NCI-H510A treated with DMSO at 0.1 percent for 48 hours (cell line): ENCODE measurements around the gene MKRN3.

ENCODE experiments used
- DNase-seq: peaks from one replicate; lab custom pipeline; 2025; lab: John Stamatoyannopoulos, UW

Gene MKRN3

DNA sequence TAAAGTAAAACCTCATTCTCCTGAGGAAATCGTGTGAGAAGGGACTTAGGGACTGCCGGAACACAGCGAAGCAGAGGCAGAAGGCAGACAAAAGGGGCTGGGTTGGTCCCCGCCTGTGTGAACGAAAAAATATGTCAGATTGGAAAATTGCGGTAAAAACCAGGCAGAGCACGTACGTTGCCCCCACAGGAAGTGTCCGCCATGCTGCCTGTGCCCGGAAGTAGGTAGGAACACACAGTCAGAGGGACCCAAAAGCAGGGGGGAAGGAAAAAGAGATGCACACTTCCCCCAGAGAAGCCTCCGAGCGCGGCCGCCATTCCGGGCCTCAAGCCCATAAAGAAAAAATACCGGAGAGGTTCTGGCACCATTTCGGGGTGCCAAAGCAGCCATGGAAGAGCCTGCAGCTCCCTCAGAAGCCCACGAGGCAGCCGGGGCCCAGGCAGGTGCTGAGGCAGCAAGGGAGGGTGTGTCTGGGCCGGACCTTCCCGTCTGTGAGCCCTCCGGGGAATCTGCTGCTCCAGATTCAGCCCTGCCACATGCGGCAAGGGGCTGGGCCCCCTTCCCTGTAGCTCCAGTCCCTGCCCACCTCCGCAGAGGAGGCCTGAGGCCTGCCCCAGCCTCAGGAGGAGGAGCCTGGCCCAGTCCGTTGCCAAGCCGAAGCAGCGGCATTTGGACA, at the start of gene MKRN3:
MKRN3 (plus strand) TSS at position 280 of the 676 bp plus-strand sequence; CDS start at position 389, 109 bp downstream.
- peak; percentile 67 for DNase-seq

DNA sequence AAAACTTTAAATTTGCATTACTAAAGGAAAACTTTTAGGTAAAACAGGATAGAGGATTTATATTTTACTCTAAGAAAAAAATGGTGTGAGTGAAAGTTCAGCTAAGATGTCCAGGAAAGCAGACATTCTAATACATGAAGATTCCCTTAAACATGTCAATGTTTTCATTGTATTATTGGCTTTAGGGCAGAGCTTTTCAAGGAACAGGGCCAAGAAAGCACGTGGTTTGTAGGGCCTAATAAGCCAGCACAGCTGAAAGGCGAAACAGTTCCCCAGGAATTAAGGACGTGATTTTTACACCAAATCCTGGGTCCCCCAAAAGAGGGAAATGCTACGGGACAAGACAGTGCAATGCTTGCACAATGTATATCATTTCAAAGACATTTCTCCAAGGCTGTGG, 48.6 kb upstream of the MKRN3 start:
- no peak for DNase-seq

DNA sequence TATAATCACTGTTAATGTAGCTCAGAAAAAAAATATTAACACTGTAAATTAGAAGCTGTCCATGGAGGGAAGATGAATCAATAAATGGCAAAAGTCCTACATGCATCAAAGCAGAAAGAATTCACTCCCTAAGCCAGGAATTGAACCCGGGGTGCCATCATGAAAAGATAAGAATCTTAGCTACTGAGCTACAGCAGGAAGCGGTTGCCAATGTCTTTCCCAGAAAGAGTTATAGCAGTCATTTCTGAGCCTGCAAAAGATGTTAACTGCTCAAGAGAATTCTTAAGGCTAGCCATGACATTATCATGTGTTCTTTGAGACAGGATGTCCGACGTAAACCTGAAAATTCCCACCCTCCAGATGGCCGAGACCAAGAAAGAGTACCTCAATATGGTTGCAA, 47.4 kb upstream of the MKRN3 start:
- DNase-seq, result no peak

DNA sequence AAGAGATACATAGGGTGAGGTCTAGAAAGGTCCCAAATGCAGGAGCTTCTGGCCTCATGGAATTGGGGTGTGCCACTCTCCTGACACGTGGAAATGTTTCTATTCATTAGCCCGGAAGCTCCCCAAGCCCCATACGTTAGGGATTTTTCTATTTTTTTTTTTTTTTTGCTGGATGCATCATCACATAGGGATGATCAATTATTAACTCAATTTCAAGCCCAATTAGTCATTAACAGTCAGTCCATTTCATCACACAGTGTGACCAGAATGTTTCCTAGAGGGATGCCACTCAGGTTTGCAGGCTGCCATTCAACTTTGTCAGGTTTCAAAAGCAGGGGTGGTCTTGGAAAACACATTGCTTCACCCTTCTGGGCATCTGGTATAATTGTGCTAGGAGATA, 40.7 kb upstream of the MKRN3 start:
- no peak for DNase-seq

DNA sequence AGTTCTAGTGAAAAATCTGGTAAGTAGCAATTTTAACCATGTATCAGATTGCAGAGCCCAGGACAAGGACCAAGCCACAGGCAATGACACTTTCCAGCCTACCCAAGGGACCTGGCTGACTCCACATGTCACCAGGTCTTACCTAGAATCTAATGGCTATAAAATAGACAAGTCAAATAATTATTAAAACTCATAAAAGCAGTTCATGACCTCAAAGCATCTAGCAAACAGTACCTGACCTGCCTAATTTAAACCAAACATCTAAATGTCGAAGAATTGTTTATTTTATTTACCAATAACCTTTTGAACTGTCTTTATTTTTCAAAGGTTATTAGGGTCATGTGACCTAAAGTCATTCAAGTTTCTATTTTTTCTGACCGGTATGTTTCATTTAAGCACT, 35.6 kb upstream of the MKRN3 start:
- no peak for DNase-seq

DNA sequence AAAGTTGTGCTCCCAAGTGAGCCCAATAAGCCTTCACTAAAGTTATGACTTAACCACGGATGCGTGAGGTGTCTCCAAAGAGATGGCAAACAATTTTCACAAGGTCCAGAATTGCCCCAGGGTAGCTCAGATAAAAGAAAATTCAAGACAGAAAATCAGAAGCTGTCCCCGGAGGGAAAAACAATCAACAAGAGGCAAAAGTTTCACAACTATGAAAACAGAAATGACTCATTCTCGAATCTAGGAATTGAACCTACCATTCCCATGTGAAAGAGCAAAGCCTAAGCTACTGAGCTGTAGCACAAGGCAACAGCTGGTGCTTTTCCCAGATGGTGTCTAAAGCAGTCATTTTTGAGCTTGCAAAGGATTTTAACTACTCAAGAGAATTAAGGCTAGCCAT, 33.5 kb upstream of the MKRN3 start:
- DNase-seq, result no peak

DNA sequence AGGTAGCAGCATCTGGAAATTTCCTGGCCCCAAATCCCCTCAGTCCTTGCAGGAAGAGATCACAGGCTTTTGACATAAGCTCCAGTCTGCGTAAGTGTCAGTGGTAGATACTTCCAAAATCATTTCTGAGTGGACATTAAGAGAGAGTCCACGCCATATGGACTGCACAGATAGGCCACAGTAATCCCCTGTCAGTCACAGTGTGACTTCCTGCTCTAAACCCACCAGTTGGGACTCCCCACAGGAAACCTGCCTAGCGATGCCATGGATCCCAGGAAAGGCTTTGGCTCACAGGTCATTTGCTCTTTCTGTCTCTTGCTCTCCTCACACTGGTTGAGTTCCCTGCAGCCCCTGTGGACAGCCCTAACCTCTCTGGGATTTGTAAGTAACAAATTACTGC, 28.8 kb upstream of the MKRN3 start:
- no peak for DNase-seq

DNA sequence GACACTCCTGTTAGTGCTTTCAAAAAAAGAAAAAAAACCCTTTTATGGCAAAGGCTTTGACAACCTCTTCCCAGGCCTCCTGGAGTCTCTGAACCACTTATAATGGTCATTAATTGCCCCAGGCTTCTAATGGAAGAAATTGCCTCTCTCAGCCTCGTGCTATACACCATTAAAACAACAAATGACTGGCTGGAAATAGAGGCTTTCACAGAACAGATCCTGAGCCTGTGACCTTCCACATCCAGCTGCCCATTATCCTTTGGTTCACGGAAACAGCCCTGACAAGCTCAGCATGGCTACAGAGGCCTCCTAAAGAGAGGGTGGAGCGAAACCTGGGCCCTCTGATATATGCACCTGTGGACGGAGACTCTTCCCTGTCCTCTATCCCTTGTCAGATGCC, 26.8 kb upstream of the MKRN3 start:
- no peak for DNase-seq

DNA sequence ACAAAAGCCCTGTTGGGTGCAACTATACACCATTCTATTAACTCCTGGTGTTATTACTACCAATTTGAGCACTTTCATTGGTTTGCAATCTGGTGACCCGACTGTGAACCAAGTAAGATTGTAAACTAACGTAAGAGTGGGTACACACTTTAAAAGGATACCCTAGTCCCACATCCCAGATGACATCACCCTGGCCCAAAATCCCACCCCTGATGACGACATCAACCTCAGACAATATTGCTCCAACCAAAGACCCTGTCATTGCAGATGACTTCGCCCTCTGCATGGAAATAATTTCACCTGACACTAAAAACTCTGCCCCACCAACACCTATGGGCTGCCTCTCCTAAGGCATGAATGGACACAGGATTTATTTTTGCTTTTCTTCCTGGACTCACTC, 25.6 kb upstream of the MKRN3 start:
- DNase-seq, result no peak

DNA sequence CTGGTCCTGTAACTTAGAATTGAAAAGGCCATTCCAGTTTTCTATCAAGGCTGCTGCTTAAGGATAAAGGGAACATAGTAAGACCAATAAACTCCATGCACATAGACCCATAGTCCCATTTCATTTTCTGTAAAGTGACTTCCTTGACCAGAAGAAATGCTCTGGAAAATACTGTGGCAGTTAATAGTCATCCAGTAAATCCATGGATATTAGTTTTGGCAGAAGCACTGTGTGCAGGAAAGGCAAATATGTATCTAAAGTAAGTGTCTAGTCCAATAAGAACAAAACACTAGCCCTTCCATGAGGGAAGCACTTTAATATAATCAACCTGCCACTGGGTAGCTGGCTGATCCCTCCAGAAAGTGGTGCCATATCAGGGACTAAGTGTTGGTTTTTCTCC, 19.3 kb upstream of the MKRN3 start:
- no peak for DNase-seq

DNA sequence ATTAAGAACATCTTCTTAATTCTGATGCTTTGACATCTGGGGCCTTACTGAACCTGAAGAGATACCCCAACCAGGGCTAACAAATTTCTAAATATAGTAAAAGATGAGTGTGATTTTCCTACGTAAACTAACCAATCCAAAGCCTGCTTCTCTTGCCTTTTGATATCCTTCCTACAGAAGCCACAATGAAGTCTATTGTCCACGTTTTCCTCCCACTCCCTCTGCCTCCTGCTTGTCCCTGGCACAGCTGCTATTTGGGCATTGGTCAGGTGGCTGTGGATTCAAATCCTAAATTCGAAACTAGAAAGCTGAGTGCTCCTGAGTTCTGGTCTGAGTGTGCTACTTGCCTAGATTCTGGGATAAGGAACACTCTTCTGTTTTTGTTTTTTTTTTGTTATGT, 17.4 kb upstream of the MKRN3 start:
- DNase-seq, result no peak

DNA sequence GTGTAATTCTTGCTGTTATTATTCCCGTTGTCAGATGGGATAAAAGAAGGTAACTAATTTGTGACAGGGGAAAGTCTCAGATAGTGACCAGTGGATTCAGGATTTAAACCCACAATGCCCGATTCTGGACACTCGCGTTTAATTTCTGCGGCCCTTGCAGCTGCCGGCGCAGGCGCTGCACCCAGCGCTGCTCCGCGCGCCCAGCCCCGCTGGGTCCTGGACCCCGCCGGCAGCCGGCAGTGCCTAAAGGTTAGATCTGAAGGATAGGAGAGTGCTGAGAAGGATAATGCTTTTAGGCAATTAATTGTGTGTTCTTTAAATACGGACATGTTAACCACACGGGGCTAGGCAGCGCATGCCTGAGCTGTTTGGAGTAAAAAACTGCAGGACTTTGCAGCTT, 3.6 kb upstream of the MKRN3 start:
- DNase-seq, result no peak

DNA sequence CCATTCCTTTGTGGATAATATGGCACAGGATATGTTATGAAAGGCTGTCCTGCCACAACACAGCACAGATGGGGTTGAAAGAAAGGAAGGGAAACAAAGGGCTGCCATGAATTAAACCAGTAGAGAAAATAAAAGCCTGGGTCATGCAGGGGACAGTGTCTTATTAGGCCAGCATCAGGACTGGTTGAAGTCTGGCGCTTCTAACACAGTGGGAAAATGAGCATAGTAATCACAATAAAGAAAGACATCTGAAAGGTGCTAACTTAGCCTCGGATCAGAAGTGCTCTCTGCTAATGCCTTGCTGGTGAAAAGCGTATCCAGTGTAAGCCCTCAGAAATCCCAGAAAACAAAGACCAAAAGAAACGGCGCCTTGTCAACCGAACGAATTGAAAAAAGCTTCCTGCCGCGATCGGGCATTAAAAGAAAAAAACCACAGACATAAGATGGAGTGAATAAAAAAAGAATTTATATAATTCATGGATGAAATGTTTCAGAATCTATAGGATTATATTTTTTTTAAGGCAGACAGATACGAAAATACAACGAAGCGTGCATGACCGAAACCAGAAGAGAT, 566 bp upstream of the MKRN3 start:
- DNase-seq, result peak; percentile 64

DNA sequence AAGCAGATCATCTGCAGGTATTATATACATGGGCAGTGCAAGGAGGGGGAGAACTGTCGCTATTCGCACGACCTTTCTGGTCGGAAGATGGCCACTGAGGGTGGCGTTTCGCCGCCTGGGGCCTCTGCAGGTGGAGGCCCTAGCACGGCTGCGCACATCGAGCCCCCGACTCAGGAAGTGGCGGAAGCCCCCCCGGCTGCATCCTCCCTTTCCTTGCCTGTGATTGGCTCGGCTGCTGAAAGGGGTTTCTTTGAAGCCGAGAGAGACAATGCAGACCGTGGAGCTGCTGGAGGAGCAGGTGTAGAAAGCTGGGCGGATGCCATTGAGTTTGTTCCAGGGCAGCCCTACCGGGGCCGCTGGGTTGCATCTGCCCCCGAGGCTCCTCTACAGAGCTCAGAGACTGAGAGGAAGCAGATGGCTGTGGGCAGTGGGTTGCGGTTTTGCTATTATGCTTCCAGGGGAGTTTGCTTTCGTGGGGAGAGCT, 639 bp downstream of the MKRN3 start:
- DNase-seq, result peak; percentile 52

DNA sequence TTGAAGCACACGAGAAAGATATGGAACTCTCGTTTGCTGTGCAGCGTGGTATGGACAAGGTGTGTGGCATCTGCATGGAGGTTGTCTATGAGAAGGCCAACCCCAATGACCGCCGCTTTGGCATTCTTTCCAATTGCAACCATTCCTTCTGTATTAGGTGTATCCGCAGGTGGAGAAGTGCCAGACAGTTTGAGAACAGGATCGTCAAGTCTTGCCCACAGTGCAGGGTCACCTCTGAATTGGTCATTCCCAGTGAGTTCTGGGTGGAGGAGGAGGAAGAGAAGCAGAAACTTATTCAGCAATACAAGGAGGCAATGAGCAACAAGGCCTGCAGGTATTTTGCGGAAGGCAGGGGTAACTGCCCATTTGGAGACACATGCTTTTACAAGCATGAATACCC, 1.2 kb downstream of the MKRN3 start:
- no peak for DNase-seq

DNA sequence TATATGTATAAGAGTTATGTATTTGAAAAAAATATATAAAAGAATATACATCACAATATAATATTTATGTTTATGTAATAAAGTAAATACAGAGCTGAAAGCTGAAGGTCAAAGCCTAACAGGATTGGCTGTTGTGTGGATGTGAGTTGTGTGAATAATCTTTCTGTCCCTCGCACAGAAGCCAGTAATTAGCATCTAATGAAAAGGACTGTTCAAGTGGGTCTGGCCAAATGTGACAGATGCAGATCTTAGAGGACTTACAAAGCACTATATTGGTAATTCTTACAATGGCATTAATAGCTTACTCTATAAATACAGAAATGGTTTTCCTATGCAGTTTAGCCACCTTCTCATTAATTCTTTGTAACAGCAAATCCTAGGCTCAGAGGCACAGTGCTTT, 2.4 kb downstream of the MKRN3 start:
- no peak for DNase-seq

DNA sequence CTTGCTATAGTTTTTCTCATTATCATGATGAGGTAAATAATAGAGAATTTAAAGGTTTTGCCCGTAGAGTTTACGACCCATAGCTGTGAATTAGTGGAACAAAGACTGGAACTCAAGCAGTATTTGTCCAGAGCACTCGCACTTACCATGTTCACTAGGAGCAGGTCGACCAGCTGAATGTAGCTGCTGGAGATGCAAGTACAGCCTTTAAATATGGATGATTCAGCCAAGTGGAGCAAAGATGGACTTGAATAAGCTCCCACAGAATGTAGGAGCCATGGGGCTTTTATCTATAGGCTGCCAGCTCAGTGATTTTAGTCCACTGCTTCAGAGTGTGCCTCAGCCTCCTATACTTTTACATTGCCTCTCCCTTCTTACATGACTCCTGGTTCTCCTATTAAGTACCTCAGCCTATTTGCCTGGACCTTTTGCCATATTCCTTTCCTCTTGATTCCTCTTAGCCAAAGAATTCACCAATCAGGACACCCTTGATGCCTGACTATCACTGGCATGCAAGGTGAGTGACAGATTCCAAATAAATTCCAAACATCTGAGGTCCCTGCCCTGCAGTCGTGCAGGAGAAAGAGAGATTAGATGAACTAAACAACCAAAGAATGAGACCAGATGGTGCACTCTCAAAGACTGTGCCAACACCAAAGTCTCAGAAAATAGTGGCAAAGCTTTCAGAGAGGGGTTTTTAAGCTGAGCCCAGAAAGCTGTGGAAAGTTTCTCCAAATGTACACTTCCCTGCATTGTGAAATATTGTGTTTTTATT, 3.9 kb downstream of the MKRN3 start:
- DNase-seq, result no peak

DNA sequence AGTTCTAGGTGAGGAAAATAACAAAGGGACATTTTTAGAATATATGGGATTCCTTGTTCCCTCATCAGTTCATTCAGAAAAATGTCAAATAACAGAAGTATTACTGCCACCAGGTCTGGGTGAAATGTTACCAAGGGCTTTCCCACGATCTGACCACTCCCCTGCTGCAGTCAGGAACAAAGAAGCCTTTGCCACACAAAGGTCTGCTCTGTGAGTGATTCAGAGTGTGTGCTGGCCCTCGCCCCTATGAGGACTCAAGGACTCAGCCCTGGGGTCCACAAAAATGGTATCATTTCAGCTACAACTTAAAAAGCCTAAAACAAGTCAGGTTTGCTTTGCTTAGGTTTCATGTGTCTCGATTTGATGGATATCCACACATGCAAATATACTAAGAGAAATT, 5.0 kb downstream of the MKRN3 start:
- DNase-seq, result no peak

DNA sequence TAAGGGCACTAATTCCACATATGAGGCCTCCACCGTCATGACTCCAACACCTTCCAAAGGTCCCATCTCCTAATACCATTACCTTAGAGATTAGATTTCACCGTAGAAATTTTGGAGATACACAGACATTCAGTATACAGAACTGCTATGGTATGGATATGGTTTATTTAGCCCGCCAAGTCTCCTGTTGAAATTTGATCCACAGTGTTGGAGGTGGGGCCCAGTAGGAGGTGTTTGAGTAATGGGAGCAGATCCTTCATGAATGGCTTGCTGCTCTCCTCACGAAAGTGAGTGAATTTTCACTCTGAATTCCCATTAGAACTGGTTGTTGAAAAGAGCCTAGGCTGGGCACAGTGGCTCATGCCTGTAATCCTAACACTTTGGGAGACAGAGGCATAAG, 7.4 kb downstream of the MKRN3 start:
- DNase-seq, result peak; percentile 25

DNA sequence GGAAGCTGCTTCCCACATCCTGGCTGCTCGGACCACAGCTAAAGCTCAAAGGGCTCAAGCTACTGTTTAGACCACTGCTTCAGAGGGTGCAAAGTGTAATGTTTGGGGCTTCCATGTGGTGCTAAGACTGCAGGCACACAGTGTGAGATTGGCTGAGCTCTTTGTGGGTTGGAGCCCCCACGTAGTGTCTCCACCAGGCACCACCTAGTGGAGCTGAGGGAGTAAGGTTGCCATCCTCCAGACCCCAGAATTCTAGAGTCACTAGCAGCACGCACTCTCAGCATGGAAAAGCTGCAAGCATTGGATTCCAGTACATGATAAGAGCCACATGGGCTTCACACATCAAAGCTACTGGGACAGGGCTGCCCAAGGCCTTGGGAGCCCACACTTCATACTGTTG, 9.3 kb downstream of the MKRN3 start:
- no peak for DNase-seq

DNA sequence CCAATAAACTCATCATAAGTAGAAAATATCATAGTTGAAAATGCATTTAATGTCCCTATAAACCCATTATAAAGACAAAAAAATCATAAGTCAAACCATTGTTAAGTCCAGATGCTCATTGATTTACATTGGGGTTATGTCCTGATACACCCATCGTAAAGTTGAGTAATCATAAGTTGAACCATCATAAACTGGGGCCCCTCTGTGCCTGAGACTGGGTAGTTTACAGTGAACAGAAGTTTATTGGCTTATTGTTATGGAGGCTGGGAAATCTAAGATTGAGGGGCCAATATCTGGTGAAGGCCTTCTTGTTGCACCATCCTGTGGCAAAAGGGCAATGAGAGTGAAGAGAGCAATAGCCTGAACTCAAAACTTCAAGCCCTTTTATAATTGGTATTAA, 10.6 kb downstream of the MKRN3 start:
- DNase-seq, result no peak

DNA sequence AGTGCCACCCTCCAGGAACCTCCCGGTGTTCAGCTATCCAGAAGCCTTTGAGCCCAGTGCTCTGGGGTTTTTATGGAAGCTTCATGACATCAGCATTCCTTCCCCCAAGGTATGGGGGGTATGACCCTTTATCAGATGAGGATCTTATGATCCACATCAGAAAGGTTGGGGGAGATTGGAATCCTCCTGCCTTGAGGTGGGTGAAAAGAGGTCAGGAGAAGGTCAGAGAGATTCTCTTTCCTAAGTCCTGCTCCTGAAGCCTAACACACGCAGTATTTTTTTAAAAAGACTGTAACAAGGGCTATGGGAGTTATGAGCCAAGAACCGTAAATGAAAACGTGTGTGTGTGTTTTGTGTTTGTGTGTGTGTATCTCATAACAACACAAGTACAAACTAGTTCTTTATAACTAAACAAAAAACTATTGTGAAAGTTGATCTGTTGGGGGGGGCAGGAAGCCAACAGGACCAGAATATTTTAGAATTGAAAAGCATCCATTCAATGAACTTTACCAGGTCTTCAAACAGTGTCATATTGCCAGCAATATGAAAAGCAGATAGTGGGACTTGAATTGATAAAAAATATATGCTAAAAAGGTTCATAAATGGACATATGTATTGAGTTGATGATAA, 13.2 kb downstream of the MKRN3 start:
- DNase-seq, result no peak

DNA sequence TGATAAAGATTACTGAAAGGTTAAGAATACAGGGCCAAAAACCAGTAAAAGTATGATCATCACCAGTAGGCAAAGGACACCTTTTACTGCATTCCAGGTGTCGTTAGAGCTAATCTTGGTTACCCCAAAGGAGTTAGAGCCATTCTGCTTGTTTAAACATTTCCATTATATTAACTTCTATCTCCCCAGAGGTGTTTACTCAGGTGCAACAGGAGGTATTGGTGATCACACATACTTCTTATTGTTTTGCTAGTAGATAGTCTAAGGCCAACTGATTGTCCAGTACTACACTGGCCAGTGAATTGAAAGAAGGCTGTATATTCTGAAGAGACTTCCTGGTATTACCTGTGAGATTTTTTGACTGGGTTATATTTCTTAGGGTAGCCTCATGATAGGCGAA, 22.8 kb downstream of the MKRN3 start:
- DNase-seq, result no peak
